PC-3 (cell line): ENCODE data around the gene MYO1A. TPM values are rescaled to one million over a fixed set of nuclear protein-coding genes. Genes with fewer than 3 reads are reported as not detected.

Experiments
- ATAC-seq: fragments of 200-7000 bp; cut with Tn5 transposase; 2 replicates; pipeline ENCODE4 v1.9.1; 2020; ENCODE audit warnings: mild to moderate bottlenecking, moderate library complexity
- BruUV-seq: library from RNA; stranded (reverse); fragments of 400-500 nt; replicated peaks from 2 replicates; lab custom pipeline; 2021; lab: Mats Ljungman, UMichigan
- CTCF ChIA-PET: fragments of 300-600 bp; sonication (Branson Sonifier 250); formaldehyde crosslinking; loops from one replicate; lab custom pipeline; 2022; ENCODE audit warnings: antibody characterized with exemption; lab: Charles Lee
- POLR2A ChIA-PET: fragments of 300-600 bp; sonication (Branson Sonifier 250); formaldehyde crosslinking; loops from one replicate; lab custom pipeline; 2022; ENCODE audit warnings: antibody characterized with exemption; ENCODE audit not compliant: unreplicated experiment; lab: Charles Lee
- DNase-seq: peaks from one replicate; pipeline ENCODE4 v3.0.0-alpha.2; 2015
- H2AFZ ChIP-seq: fragments of 300-600 bp; sonication (generic); 2 replicates; pipeline ENCODE4 v1.6.0; 2016; ENCODE audit warnings: antibody characterized with exemption, low read length
- H3F3A ChIP-seq: fragments of 300-600 bp; sonication (generic); one replicate; pipeline ENCODE4 v1.6.0; 2017; ENCODE audit warnings: antibody characterized with exemption, low read length, control low read depth, mild to moderate bottlenecking; ENCODE audit not compliant: unreplicated experiment
- H3K27ac ChIP-seq: fragments of 300-600 bp; sonication (generic); 2 replicates; pipeline ENCODE4 v1.5.1; 2016; ENCODE audit warnings: mild to moderate bottlenecking, low read length
- H3K27me3 ChIP-seq: fragments of 300-600 bp; sonication (generic); 2 replicates; pipeline ENCODE4 v1.6.1; 2016; ENCODE audit warnings: low read length, mixed read lengths
- H3K36me3 ChIP-seq: fragments of 300-600 bp; sonication (generic); 2 replicates; pipeline ENCODE4 v1.6.1; 2016; ENCODE audit warnings: low read depth, mixed run types, low read length, mixed read lengths
- H3K4me1 ChIP-seq: fragments of 300-600 bp; sonication (generic); 2 replicates; pipeline ENCODE4 v1.5.1; 2016; ENCODE audit warnings: low read length; ENCODE audit not compliant: insufficient read depth
- H3K4me2 ChIP-seq: fragments of 300-600 bp; sonication (generic); 2 replicates; pipeline ENCODE4 v1.6.0; 2016; ENCODE audit warnings: low read length
- H3K4me3 ChIP-seq: fragments of 300-600 bp; sonication (generic); 2 replicates; pipeline ENCODE4 v1.5.1; 2016; ENCODE audit warnings: mild to moderate bottlenecking, low read length, mixed read lengths
- H3K79me2 ChIP-seq: fragments of 300-600 bp; sonication (generic); 2 replicates; pipeline ENCODE4 v1.6.1; 2017; ENCODE audit warnings: low read length, mixed read lengths
- H3K9ac ChIP-seq: fragments of 300-600 bp; sonication (generic); 2 replicates; pipeline ENCODE4 v1.6.0; 2016; ENCODE audit warnings: mild to moderate bottlenecking, low read length
- H3K9me2 ChIP-seq: fragments of 300-600 bp; sonication (generic); replicated peaks from 2 replicates; pipeline ENCODE4 v1.6.1; 2016; ENCODE audit warnings: mixed run types, low read length, mixed read lengths
- H3K9me3 ChIP-seq: fragments of 300-600 bp; sonication (generic); 2 replicates; pipeline ENCODE4 v1.6.1; 2016; ENCODE audit warnings: low read length, mixed read lengths
- H4K20me1 ChIP-seq: fragments of 300-600 bp; sonication (generic); 2 replicates; pipeline ENCODE4 v1.6.1; 2016; ENCODE audit warnings: low read length, mixed read lengths
- CTCF ChIP-seq: fragments of 300-600 bp; sonication (generic); conservative IDR thresholded peaks from 2 replicates; pipeline ENCODE4 v1.5.1; 2017; ENCODE audit warnings: antibody characterized with exemption, low read depth, mild to moderate bottlenecking, low read length
- EZH2 ChIP-seq: fragments of 300-600 bp; sonication (generic); IDR thresholded peaks from one replicate; pipeline ENCODE4 v1.6.1; 2017; ENCODE audit warnings: antibody characterized with exemption, mild to moderate bottlenecking, low read length; ENCODE audit not compliant: unreplicated experiment
- EZH2phosphoT487 ChIP-seq: fragments of 300-600 bp; sonication (generic); IDR thresholded peaks from 2 replicates; pipeline ENCODE4 v1.6.1; 2018; ENCODE audit warnings: mild to moderate bottlenecking, antibody characterized with exemption, low read length, borderline replicate concordance
- intact Hi-C: fragments of 100-400 bp; cut with micrococcal nuclease; formaldehyde crosslinking; loops from 2 replicates; pipeline ENCODE4 v1.9.0; 2023
- total RNA-seq: library from RNA; depleted of rRNA; stranded (reverse); fragments of >200 nt; gene quantifications from 2 replicates; pipeline ENCODE4 v1.2.3, GENCODE V29; 2014

The MYO1A gene
- total RNA-seq, 1 experiment from 2014 or later, result not detected

DNA sequence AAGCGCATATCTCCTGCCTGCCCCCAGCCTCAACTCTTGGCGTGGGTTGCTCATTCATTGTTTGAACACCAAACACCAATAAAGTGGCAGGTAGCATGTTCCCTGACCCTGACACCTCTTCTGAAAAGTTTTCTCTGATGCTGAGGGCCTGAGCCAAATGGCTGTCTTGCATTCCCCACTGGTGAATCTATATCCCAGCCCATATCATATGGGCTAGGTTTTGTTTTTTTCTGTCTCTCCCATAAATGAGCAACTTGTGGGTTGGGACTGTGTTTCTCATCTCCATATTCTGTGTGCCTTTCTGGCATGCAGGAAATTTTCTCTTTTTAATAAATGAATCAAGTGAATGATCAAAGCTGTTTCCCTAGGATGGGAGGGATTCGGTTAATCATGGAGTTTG, 5.0 kb downstream of the MYO1A start:
- no peak overlapping the region for H2AFZ ChIP-seq
- no peaks in the 10 kb centered on the region for H3F3A ChIP-seq
- intact Hi-C loops, result no loop called here
- H3K9me3 ChIP-seq, result no peaks in the 10 kb centered on the region
- no peaks in the 10 kb centered on the region for H3K36me3 ChIP-seq
- DNase-seq, result no peak
- no peak overlapping the region for H3K9ac ChIP-seq
- H3K4me1 ChIP-seq, result no peaks in the 10 kb centered on the region
- no peaks in the 10 kb centered on the region for H3K9me2 ChIP-seq
- no peak for ATAC-seq
- BruUV-seq, result no TSS peak
- H3K27me3 ChIP-seq, result peaks cover 43% of the 10 kb centered on the region
- POLR2A ChIA-PET, result no interaction called here
- no peaks in the 10 kb centered on the region for H4K20me1 ChIP-seq
- H3K4me2 ChIP-seq, result no peak overlapping the region
- CTCF ChIA-PET, result no interaction called here
- no peak for TF ChIP-seq EZH2phosphoT487
- no peak for TF ChIP-seq EZH2
- no peak for TF ChIP-seq CTCF
- H3K79me2 ChIP-seq, result no peaks in the 10 kb centered on the region
- H3K27ac ChIP-seq, result no peak overlapping the region
- no peak overlapping the region for H3K4me3 ChIP-seq

GRCh38 chr12:57044468-57044867, 5.5 kb downstream of the MYO1A start:
- Histone ChIP-seq H4K20me1 (no peaks in the 10 kb centered on the region), H3K4me1 (no peaks in the 10 kb centered on the region), H3K27me3 (peaks cover 44% of the 10 kb centered on the region), H3K9ac (no peak overlapping the region), H3K27ac (no peak overlapping the region), H3F3A (no peaks in the 10 kb centered on the region), H3K4me3 (no peak overlapping the region), H3K36me3 (no peaks in the 10 kb centered on the region), H2AFZ (no peak overlapping the region), H3K79me2 (no peaks in the 10 kb centered on the region), H3K9me3 (no peaks in the 10 kb centered on the region), H3K9me2 (no peaks in the 10 kb centered on the region), H3K4me2 (no peak overlapping the region)
- CTCF ChIA-PET, result interaction anchor here (0.6 kb wide), 1 partner anchor 36 kb away, joined by 3 read pairs; no protein-coding TSS in a partner anchor
- TF ChIP-seq EZH2phosphoT487 (no peak), CTCF (no peak)
- ATAC-seq, result no peak
- POLR2A ChIA-PET, result no interaction called here
- intact Hi-C loops, result no loop called here
- BruUV-seq, result no TSS peak
- no peak for DNase-seq

DNA sequence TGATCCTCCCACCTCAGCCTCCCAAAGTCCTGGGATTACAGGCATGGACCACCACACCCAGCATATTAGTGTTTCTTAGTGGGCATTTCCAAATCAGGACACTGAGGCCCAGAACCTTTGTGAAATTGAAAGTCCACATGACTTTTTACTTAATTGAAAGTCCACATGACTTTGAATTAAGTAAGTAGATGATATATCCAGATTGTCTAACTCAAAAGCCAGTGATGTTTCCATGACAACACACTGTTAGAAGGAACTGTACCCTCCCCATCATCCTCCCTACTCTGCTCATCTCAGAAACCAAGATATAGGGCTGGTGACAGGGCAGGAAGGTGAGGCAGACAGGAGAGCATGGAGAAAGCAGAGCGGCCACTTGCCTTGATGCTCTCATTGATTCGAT, 7.2 kb downstream of the MYO1A start:
- CTCF ChIA-PET, result no interaction called here
- peaks cover 49% of the 10 kb centered on the region for H3K27me3 ChIP-seq

More for the DNA sequence above, 7.2 kb downstream of the MYO1A start:
- ATAC-seq, result no peak
- no peaks in the 10 kb centered on the region for H3K9me3 ChIP-seq
- no peak for DNase-seq
- H3K9ac ChIP-seq, result no peak overlapping the region
- H3K4me2 ChIP-seq, result no peak overlapping the region
- H3K4me3 ChIP-seq, result no peak overlapping the region
- no peak overlapping the region for H2AFZ ChIP-seq
- H3K9me2 ChIP-seq, result no peaks in the 10 kb centered on the region
- no peaks in the 10 kb centered on the region for H3K36me3 ChIP-seq
- TF ChIP-seq EZH2, result no peak
- no peak for TF ChIP-seq CTCF
- TF ChIP-seq EZH2phosphoT487, result no peak
- no peaks in the 10 kb centered on the region for H4K20me1 ChIP-seq
- POLR2A ChIA-PET, result no interaction called here
- intact Hi-C loops, result no loop called here
- no peak overlapping the region for H3K27ac ChIP-seq
- H3K79me2 ChIP-seq, result no peaks in the 10 kb centered on the region
- no TSS peak for BruUV-seq
- H3K4me1 ChIP-seq, result no peaks in the 10 kb centered on the region
- no peaks in the 10 kb centered on the region for H3F3A ChIP-seq
